Epithelial cell of alveolus of lung (primary cell): ENCODE data around the gene ARMCX4. TPM values are rescaled to one million over a fixed set of nuclear protein-coding genes. Genes with fewer than 3 reads are reported as not detected.

Experiments
- total RNA-seq: library from RNA; depleted of rRNA; stranded (reverse); fragments of >200 nt; gene quantifications from 2 replicates; pipeline ENCODE4 v1.2.1, GENCODE V29; 2015

Gene ARMCX4
- 3.1 and 4.4 TPM in 2 replicates for total RNA-seq

DNA sequence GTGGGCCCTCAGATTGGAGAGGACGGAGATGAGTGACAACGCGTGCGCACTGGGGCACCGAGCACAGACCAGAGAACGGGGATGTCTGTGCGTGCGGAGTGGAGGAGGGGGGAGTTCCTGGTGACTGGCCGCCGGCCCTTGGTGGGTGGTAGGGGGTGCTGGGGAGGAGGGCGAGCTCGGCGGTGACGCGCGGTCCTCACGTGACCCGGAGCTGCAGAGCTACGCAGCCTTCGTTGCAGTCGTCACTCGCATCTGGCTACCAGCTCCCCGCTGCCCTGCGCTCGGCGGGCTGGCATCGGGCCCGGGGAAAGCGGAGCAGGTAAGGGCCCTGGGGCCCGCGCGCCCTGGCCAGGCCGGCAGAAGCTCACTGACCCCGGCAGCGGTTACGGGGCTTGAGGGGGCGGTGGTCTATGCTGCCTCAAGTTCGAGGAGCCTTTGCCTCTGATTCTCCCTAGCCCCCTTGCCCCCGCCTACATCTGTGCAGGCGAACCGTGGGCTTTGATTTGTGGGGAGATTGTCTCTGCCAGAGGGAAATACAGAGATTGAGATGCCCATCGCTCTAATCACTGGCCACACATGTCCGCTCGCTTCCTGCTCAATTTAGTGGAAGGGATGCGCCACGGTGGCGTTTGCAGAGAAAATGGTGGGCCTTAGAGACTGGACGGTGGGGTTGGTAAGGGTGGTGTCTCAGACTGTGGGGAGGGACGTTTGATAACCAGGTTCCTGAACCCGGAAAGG, at the start of gene ARMCX4:
ARMCX4 (plus strand) TSS at position 245 of the 738 bp plus-strand sequence. CDS start 3,134 bp downstream, outside the sequence.

Other genes with a start within 250 kb of the ARMCX4 start
- gene TAF7L, start 194.1 kb upstream of the ARMCX4 start, total RNA-seq: 0.16 and 1.0 TPM in 2 replicates
- 3.2 and 7.0 TPM in 2 replicates for gene TIMM8A, start 136.7 kb upstream of the ARMCX4 start, total RNA-seq
- gene BTK, start 99.3 kb upstream of the ARMCX4 start, total RNA-seq: not detected in 2 replicates
- gene RPL36A, start 94.4 kb upstream of the ARMCX4 start, total RNA-seq: 453 and 4,357 TPM in 2 replicates
- gene GLA, start 77.5 kb upstream of the ARMCX4 start, total RNA-seq: 22.1 and 30.4 TPM in 2 replicates
- gene HNRNPH2, start 77.2 kb upstream of the ARMCX4 start, total RNA-seq: 42.1 and 58.7 TPM in 2 replicates
- 19.3 and 25.5 TPM in 2 replicates for gene ARMCX1, start 65.1 kb downstream of the ARMCX4 start, total RNA-seq
- 30.0 and 30.3 TPM in 2 replicates for gene ARMCX6, start 132.5 kb downstream of the ARMCX4 start, total RNA-seq
- gene ARMCX3, start 137.7 kb downstream of the ARMCX4 start, total RNA-seq: 26.0 and 46.7 TPM in 2 replicates
- gene ARMCX2, start 174.4 kb downstream of the ARMCX4 start, total RNA-seq: 65.1 and 98.9 TPM in 2 replicates